ENCODE results near the gene C6orf132.

C6orf132 gene

DNA sequence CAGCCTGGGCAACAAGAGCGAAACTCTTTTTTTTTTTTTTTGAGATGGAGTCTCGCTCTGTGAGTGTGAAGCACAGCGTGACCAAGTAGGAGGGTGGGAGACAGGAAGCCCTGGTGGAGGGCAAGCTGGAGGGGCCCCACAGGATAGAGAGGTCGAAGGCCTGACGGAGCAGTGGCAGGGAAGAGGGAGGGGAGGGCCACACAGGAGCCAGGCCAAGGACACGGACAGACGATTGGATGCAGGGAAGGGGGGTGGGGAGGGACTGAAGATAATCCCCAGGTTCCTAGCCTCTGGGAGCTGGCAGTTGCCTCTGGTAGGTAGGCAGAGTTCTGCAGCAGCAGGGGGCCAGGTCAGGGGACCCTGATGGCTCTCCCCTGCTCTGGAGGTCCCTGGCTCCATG is 20.0 kb upstream of the C6orf132 start:
- TF ChIP-seq, protein P1, sequence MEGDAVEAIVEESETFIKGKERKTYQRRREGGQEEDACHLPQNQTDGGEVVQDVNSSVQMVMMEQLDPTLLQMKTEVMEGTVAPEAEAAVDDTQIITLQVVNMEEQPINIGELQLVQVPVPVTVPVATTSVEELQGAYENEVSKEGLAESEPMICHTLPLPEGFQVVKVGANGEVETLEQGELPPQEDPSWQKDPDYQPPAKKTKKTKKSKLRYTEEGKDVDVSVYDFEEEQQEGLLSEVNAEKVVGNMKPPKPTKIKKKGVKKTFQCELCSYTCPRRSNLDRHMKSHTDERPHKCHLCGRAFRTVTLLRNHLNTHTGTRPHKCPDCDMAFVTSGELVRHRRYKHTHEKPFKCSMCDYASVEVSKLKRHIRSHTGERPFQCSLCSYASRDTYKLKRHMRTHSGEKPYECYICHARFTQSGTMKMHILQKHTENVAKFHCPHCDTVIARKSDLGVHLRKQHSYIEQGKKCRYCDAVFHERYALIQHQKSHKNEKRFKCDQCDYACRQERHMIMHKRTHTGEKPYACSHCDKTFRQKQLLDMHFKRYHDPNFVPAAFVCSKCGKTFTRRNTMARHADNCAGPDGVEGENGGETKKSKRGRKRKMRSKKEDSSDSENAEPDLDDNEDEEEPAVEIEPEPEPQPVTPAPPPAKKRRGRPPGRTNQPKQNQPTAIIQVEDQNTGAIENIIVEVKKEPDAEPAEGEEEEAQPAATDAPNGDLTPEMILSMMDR (IDR thresholded peaks at IDR 0.05; ENCODE audit: extremely low read depth, missing control alignments) = no peak
- DNase-seq (ENCODE audit: low spot score) = no peak

DNA sequence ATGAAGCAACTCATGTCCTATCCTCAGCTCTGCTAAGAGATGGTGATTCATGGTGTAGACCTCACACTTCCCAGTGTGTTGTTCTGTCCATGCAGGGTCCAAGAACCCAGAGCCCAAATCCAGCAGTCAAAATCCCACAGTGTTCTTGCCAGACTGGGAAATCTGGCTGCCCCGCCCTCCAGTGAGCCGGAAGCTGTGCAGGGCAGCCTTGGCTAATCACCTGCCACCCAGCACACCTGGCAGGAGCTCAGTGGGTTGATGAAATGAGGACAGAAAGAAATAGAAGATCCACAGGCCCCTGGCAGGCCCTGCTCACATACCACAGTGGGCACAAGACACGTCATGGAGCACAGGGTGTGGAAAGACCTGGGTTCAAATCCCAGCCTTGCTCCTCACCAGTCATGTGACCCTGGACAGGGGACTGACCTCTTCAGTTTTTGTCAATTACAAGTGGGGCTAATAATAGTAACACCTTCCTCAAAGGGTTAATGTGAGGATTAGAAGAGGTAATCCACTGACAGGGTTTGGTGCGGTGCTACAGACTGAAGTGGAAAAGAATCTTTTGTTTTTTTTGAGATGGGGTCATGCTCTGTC is 17.1 kb upstream of the C6orf132 start:
- no peak for DNase-seq (ENCODE audit: low spot score)
- TF ChIP-seq, protein P1 (IDR thresholded peaks at IDR 0.05; ENCODE audit: extremely low read depth, missing control alignments) = no peak

DNA sequence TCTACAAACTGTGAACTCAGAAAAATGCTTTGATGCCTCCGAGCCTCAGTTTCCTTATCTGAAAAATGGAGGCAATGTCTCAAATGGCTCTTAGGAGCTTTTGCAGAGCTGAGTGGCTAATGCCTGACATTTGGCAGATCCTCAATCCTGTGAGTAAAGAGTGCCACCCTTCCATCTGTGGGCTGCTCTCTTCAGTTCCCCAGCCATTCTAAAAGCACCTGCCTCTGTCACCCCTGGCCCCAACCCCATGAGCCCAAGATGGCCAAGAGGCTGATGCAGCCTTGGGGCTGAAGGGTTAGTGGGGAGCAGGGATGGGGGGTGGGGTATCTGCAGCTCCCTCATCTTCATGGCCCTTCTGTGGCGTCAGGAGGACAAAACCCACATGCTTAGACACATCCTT is 16.2 kb upstream of the C6orf132 start:
- no peak for DNase-seq (ENCODE audit: low spot score)
- TF ChIP-seq, protein P1 (IDR thresholded peaks at IDR 0.05; ENCODE audit: extremely low read depth, missing control alignments) = no peak

DNA sequence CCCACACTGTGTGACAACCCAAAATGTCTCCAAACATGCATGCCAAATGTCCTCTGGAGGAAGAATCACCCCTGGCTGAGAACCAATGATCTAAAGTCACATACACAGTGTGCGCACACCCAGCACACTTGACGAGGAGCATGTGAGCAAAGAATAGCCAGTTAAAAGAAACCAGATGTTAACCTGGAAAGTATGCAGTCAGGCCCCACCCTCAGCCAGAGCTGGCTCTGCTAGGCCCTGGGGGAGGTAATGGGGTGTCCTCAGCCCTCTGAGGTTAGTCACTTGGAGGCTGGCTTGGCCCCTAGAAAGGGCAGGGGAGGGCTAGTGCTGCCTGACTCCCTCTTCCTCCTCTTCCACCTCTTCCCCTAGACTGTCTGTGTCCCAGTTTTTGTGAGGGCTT is 15.6 kb upstream of the C6orf132 start:
- DNase-seq (ENCODE audit: low spot score) = no peak

DNA sequence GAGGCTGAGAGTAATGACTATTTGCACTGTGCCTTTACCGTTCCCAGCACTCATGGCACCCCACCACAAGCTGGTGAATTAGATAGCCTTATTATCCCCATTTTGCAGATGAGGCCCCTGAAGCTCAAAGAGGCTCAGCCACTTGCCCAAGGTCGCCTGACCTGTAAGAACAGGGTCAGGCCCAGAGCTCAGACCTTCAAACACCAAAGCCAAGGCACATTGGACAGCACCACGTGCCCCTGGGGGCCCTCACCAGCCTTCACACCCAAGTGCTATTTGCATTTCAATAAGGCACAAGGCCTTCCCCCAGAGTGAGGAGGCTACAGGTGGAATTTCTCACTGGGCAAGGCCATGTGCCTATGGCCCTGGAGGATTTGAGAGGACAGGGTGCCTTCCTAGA is 14.2 kb upstream of the C6orf132 start:
- TF ChIP-seq, protein P1 (IDR thresholded peaks at IDR 0.05; ENCODE audit: extremely low read depth, missing control alignments) = no peak
- no peak for DNase-seq (ENCODE audit: low spot score)

More for the DNA sequence above, 15.6 kb upstream of the C6orf132 start:
- TF ChIP-seq, protein P1 (IDR thresholded peaks at IDR 0.05; ENCODE audit: extremely low read depth, missing control alignments) = no peak

DNA sequence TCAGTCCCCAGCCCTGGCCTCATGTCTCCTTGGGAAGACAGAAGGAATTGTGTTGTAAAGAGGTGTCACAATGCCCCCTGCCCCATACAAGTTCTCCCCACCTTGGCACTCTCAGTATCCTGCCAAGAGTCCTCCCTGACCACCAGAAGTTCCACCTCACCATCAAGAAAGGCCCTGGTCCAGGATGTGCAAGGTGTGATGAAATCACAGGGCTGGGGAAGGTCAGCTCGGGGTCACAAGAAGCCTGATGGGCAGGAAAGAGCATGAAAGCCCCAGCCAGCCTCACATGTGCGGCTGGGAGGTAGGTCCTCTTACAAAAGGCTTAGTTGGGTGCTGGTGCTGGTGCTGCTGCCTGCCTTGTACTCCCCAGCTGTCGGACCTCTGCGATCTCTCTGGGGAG is 12.9 kb upstream of the C6orf132 start:
- TF ChIP-seq, protein P1 (IDR thresholded peaks at IDR 0.05; ENCODE audit: extremely low read depth, missing control alignments) = no peak

DNA sequence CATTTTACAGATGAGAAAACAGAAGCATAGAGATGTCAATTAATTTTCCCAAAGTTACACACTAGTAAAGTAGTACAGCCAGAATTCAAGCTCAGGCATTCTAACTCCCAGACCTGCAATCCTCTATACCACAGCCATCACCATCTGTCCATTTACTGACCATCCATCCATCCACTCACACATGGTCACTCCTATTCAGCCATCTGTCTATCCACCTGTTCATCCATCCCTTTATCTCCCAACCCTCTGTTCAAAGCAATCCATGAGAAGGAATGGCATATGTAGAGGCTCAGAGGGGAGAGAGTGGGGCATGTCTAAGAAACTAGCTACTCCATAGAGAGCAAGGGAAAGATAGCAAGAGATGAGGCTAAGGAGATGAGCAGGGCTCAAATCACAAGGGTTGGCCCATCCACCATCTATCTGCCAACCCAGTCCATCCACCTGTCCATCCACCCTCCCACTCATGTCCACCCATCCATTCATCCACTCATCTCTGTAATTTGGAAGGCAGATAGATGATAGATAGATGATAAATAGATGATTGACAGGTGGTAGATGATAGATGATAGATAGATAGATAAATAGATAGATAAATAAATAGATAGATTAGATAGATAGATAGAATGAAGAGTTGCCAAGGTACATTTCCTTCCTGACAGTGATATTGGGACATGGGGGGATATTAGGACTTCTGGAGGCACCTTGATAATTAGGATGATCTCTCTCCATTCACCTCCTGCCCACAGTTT is 12.2 kb upstream of the C6orf132 start:
- TF ChIP-seq, protein P1 (IDR thresholded peaks at IDR 0.05; ENCODE audit: extremely low read depth, missing control alignments) = no peak
- DNase-seq (ENCODE audit: low spot score) = no peak

More for the DNA sequence above, 12.9 kb upstream of the C6orf132 start:
- DNase-seq (ENCODE audit: low spot score) = no peak
